GM23338 (cell line): ENCODE data around the gene CHGA. TPM values are rescaled to one million over a fixed set of nuclear protein-coding genes. Genes with fewer than 3 reads are reported as not detected.

Experiments
- ATAC-seq: fragments of 200-7000 bp; cut with Tn5 transposase; 3 replicates; pipeline ENCODE4 v1.9.1; 2020
- DNase-seq: peaks from one replicate; pipeline ENCODE4 v3.0.0-alpha.2; 2015; ENCODE audit warnings: low spot score
- H2AFZ ChIP-seq: fragments of 200-600 bp; sonication (generic); 2 replicates; pipeline ENCODE4 v1.8.0; 2016; ENCODE audit warnings: antibody characterized with exemption, mild to moderate bottlenecking, moderate library complexity
- H3F3A ChIP-seq: fragments of 200-600 bp; sonication (generic); replicated peaks from 2 replicates; pipeline ENCODE4 v1.8.0; 2017; ENCODE audit warnings: antibody characterized with exemption, mixed run types, low read depth
- H3K27ac ChIP-seq: fragments of 200-600 bp; sonication (generic); 2 replicates; pipeline ENCODE4 v1.6.1; 2016; ENCODE audit warnings: low read depth
- H3K27me3 ChIP-seq: fragments of 200-600 bp; sonication (generic); 2 replicates; pipeline ENCODE4 v1.8.0; 2016; ENCODE audit warnings: mild to moderate bottlenecking, mixed run types, moderate library complexity; ENCODE audit not compliant: insufficient read depth
- H3K36me3 ChIP-seq: fragments of 200-600 bp; sonication (generic); 2 replicates; pipeline ENCODE4 v1.8.0; 2016; ENCODE audit warnings: mild to moderate bottlenecking; ENCODE audit not compliant: insufficient read depth
- H3K4me1 ChIP-seq: fragments of 200-600 bp; sonication (generic); 2 replicates; pipeline ENCODE4 v1.8.0; 2016; ENCODE audit warnings: mild to moderate bottlenecking, moderate library complexity; ENCODE audit not compliant: insufficient read depth
- H3K4me2 ChIP-seq: fragments of 200-600 bp; sonication (generic); 2 replicates; pipeline ENCODE4 v1.7.1; 2017; ENCODE audit warnings: mixed run types
- H3K4me3 ChIP-seq: fragments of 200-600 bp; sonication (generic); 2 replicates; pipeline ENCODE4 v1.6.1; 2016; ENCODE audit warnings: mixed run types
- H3K79me2 ChIP-seq: fragments of 200-600 bp; sonication (generic); replicated peaks from 2 replicates; pipeline ENCODE4 v1.8.0; 2017; ENCODE audit warnings: mild to moderate bottlenecking; ENCODE audit not compliant: insufficient read depth
- H3K9me2 ChIP-seq: fragments of 200-600 bp; sonication (generic); 2 replicates; pipeline ENCODE4 v1.8.0; 2017; ENCODE audit not compliant: insufficient read depth
- H4K20me1 ChIP-seq: fragments of 200-600 bp; sonication (generic); replicated peaks from 2 replicates; pipeline ENCODE4 v1.8.0; 2017; ENCODE audit warnings: mild to moderate bottlenecking; ENCODE audit not compliant: insufficient read depth
- H3K27ac Mint-ChIP-seq: 2 replicates; pipeline ENCODE4 v1.8.0; 2020; ENCODE audit warnings: inconsistent platforms, mild to moderate bottlenecking, moderate library complexity, mixed read lengths
- H3K27me3 Mint-ChIP-seq: 3 replicates; pipeline ENCODE4 v1.8.0; 2022; ENCODE audit warnings: low read depth, mild to moderate bottlenecking, moderate library complexity, mixed read lengths, inconsistent platforms; ENCODE audit not compliant: insufficient read depth, poor library complexity
- H3K36me3 Mint-ChIP-seq: 3 replicates; pipeline ENCODE4 v1.8.0; 2021; ENCODE audit warnings: low read depth, mild to moderate bottlenecking, inconsistent platforms, moderate library complexity, mixed read lengths
- H3K4me1 Mint-ChIP-seq: 3 replicates; pipeline ENCODE4 v1.8.0; 2020; ENCODE audit warnings: mild to moderate bottlenecking, inconsistent platforms, mixed read lengths
- H3K4me3 Mint-ChIP-seq: 3 replicates; pipeline ENCODE4 v1.8.0; 2021; ENCODE audit warnings: moderate library complexity, mild to moderate bottlenecking, inconsistent platforms, mixed read lengths
- H3K9me3 Mint-ChIP-seq: 3 replicates; pipeline ENCODE4 v1.8.0; 2020; ENCODE audit warnings: moderate library complexity, mild to moderate bottlenecking, inconsistent platforms, mixed read lengths
- CREB1 ChIP-seq: fragments of 250-450 bp; sonication (Bioruptor Pico); IDR thresholded peaks from 2 replicates; pipeline ENCODE4 v1.5.0; 2020; ENCODE audit warnings: low read depth, mild to moderate bottlenecking, moderate library complexity
- EZH2 ChIP-seq: fragments of 200-600 bp; sonication (generic); IDR thresholded peaks from one replicate; pipeline ENCODE4 v1.8.0; 2017; ENCODE audit warnings: antibody characterized with exemption, mild to moderate bottlenecking, low read depth; ENCODE audit not compliant: unreplicated experiment
- EZH2phosphoT487 ChIP-seq: fragments of 200-600 bp; sonication (generic); IDR thresholded peaks from one replicate; pipeline ENCODE4 v1.8.1; 2018; ENCODE audit warnings: antibody characterized with exemption; ENCODE audit not compliant: unreplicated experiment
- JUNB ChIP-seq: IDR thresholded peaks from one replicate; pipeline ENCODE4 v1.6.1; 2016; ENCODE audit warnings: antibody characterized with exemption; ENCODE audit not compliant: unreplicated experiment
- NANOG ChIP-seq: IDR thresholded peaks from 2 replicates; pipeline ENCODE4 v1.6.1; 2016; ENCODE audit warnings: antibody characterized with exemption, borderline replicate concordance
- POLR2AphosphoS5 ChIP-seq: IDR thresholded peaks from 2 replicates; pipeline ENCODE4 v1.6.1; 2016; ENCODE audit warnings: antibody characterized with exemption, low read depth
- STAT1 ChIP-seq: IDR thresholded peaks from one replicate; pipeline ENCODE4 v1.6.1; 2016; ENCODE audit warnings: antibody characterized with exemption; ENCODE audit not compliant: unreplicated experiment
- ZNF331 ChIP-seq: fragments of 250-450 bp; sonication (Bioruptor Pico); IDR thresholded peaks from 2 replicates; pipeline ENCODE4 v1.5.0; 2020; ENCODE audit warnings: low read depth, mild to moderate bottlenecking, moderate library complexity
- polyA plus RNA-seq: library from polyadenylated mRNA; unstranded; fragments of >200 nt; fragmentation: Nextera tagmentation; extraction: Ambion mirVana; gene quantifications from 2 replicates; pipeline ENCODE4 v1.2.1, GENCODE V29; 2016
- total RNA-seq: library from RNA; depleted of rRNA; stranded (reverse); fragments of >200 nt; shearing (Covaris generic); gene quantifications from 2 replicates; pipeline ENCODE4 v1.2.3, GENCODE V29; 2014
- TF ChIP-seq, protein P1 (sequence below): IDR thresholded peaks from one replicate; pipeline ENCODE4 v1.6.1; 2018; ENCODE audit warnings: antibody characterized with exemption; ENCODE audit not compliant: unreplicated experiment
- TF ChIP-seq, protein P2 (sequence below): IDR thresholded peaks from 2 replicates; pipeline ENCODE4 v1.6.1; 2016; ENCODE audit warnings: antibody characterized with exemption
- TF ChIP-seq, protein P3 (sequence below), 2 experiments: fragments of 200-600 bp in 1 of 2; sonication (generic) in 1 of 2; conservative IDR thresholded peaks; 2 replicates each; pipeline versions ENCODE4 v1.5.1 to v1.6.1; 2016 to 2017; ENCODE audit warnings: antibody characterized with exemption in 2 of 2, low read depth in 2 of 2, mild to moderate bottlenecking in 2 of 2, moderate library complexity in 1 of 2

The CHGA gene
- total and polyA plus RNA-seq, 2 experiments from 2014 or later: 13.9 to 19.6 TPM

- no peaks in the 10 kb centered on the region for H3K27me3 ChIP-seq
- ATAC-seq (no peak), DNase-seq (no peak)
- H3K36me3 ChIP-seq: no peaks in the 10 kb centered on the region
- H3F3A ChIP-seq: no peaks in the 10 kb centered on the region
- H3K36me3 Mint-ChIP-seq: peaks cover 16% of the 10 kb centered on the region; the same call in 2 of the 3 replicates
- H3K27me3 Mint-ChIP-seq: peaks cover 11% of the 10 kb centered on the region
- no peak overlapping the region for H3K4me3 Mint-ChIP-seq
- H3K4me1 Mint-ChIP-seq: peaks cover 4% of the 10 kb centered on the region; the same call in 1 of the 3 replicates
- H4K20me1 ChIP-seq: 0 out of 2 replicates have a peak, but pooled peaks cover 4% of the 10 kb centered on the region
- no peaks in the 10 kb centered on the region for H3K4me1 ChIP-seq
- H3K79me2 ChIP-seq: no peaks in the 10 kb centered on the region
- no peaks in the 10 kb centered on the region for H3K9me3 Mint-ChIP-seq
- TF ChIP-seq STAT1: no peak
- TF ChIP-seq, protein P1, sequence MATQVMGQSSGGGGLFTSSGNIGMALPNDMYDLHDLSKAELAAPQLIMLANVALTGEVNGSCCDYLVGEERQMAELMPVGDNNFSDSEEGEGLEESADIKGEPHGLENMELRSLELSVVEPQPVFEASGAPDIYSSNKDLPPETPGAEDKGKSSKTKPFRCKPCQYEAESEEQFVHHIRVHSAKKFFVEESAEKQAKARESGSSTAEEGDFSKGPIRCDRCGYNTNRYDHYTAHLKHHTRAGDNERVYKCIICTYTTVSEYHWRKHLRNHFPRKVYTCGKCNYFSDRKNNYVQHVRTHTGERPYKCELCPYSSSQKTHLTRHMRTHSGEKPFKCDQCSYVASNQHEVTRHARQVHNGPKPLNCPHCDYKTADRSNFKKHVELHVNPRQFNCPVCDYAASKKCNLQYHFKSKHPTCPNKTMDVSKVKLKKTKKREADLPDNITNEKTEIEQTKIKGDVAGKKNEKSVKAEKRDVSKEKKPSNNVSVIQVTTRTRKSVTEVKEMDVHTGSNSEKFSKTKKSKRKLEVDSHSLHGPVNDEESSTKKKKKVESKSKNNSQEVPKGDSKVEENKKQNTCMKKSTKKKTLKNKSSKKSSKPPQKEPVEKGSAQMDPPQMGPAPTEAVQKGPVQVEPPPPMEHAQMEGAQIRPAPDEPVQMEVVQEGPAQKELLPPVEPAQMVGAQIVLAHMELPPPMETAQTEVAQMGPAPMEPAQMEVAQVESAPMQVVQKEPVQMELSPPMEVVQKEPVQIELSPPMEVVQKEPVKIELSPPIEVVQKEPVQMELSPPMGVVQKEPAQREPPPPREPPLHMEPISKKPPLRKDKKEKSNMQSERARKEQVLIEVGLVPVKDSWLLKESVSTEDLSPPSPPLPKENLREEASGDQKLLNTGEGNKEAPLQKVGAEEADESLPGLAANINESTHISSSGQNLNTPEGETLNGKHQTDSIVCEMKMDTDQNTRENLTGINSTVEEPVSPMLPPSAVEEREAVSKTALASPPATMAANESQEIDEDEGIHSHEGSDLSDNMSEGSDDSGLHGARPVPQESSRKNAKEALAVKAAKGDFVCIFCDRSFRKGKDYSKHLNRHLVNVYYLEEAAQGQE: peak; percentile 28
- TF ChIP-seq, protein P2, sequence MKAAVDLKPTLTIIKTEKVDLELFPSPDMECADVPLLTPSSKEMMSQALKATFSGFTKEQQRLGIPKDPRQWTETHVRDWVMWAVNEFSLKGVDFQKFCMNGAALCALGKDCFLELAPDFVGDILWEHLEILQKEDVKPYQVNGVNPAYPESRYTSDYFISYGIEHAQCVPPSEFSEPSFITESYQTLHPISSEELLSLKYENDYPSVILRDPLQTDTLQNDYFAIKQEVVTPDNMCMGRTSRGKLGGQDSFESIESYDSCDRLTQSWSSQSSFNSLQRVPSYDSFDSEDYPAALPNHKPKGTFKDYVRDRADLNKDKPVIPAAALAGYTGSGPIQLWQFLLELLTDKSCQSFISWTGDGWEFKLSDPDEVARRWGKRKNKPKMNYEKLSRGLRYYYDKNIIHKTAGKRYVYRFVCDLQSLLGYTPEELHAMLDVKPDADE: no peak
- no peak overlapping the region for H3K4me2 ChIP-seq
- H2AFZ ChIP-seq: no peak overlapping the region
- no peaks in the 10 kb centered on the region for H3K9me2 ChIP-seq
- no peak overlapping the region for H3K27ac Mint-ChIP-seq
- H3K27ac ChIP-seq: no peak overlapping the region
- no peak overlapping the region for H3K4me3 ChIP-seq
Observed at GRCh38 chr14:92938890-92939671, 16.1 kb downstream of the CHGA start.

- Histone ChIP-seq H3F3A (no peaks in the 10 kb centered on the region), H3K27me3 (no peaks in the 10 kb centered on the region), H4K20me1 (0 out of 2 replicates have a peak, but pooled peaks cover 4% of the 10 kb centered on the region), H3K36me3 (no peaks in the 10 kb centered on the region), H3K27ac (no peak overlapping the region), H2AFZ (no peak overlapping the region), H3K9me2 (no peaks in the 10 kb centered on the region), H3K4me2 (no peak overlapping the region), H3K79me2 (no peaks in the 10 kb centered on the region), H3K4me1 (no peaks in the 10 kb centered on the region), H3K4me3 (no peak overlapping the region)
- Mint-ChIP-seq H3K4me3 (no peak overlapping the region), H3K27me3 (peaks cover 12% of the 10 kb centered on the region), H3K36me3 (peaks cover 16% of the 10 kb centered on the region; the same call in 2 of the 3 replicates), H3K9me3 (no peaks in the 10 kb centered on the region), H3K27ac (no peak overlapping the region), H3K4me1 (peaks cover 4% of the 10 kb centered on the region; the same call in 1 of the 3 replicates)
- ATAC-seq: no peak
- DNase-seq: no peak
- TF ChIP-seq ZNF331 (CRISPR knock-in tag) (no peak), JUNB (no peak), POLR2AphosphoS5 (no peak), CREB1 (CRISPR knock-in tag) (no peak), NANOG (no peak), EZH2 (no peak), EZH2phosphoT487 (no peak), STAT1 (no peak)
- TF ChIP-seq, protein P3, sequence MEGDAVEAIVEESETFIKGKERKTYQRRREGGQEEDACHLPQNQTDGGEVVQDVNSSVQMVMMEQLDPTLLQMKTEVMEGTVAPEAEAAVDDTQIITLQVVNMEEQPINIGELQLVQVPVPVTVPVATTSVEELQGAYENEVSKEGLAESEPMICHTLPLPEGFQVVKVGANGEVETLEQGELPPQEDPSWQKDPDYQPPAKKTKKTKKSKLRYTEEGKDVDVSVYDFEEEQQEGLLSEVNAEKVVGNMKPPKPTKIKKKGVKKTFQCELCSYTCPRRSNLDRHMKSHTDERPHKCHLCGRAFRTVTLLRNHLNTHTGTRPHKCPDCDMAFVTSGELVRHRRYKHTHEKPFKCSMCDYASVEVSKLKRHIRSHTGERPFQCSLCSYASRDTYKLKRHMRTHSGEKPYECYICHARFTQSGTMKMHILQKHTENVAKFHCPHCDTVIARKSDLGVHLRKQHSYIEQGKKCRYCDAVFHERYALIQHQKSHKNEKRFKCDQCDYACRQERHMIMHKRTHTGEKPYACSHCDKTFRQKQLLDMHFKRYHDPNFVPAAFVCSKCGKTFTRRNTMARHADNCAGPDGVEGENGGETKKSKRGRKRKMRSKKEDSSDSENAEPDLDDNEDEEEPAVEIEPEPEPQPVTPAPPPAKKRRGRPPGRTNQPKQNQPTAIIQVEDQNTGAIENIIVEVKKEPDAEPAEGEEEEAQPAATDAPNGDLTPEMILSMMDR (conservative IDR thresholded peaks at IDR 0.05; ENCODE audit: low read depth in 2 of 2): no peak
- TF ChIP-seq, protein P1: no peak
- TF ChIP-seq, protein P2: no peak
Observed at GRCh38 chr14:92939699-92940098, 16.7 kb downstream of the CHGA start.
